IPS DF 4.7 (cell line): ENCODE measurements around the gene OR6N1.

Experiments
- DNase-seq: peaks from one replicate; pipeline ENCODE4 v3.0.0-alpha.2; 2013; ENCODE audit warnings: low spot score; ENCODE audit errors: extremely low read depth

Gene OR6N1, protein sequence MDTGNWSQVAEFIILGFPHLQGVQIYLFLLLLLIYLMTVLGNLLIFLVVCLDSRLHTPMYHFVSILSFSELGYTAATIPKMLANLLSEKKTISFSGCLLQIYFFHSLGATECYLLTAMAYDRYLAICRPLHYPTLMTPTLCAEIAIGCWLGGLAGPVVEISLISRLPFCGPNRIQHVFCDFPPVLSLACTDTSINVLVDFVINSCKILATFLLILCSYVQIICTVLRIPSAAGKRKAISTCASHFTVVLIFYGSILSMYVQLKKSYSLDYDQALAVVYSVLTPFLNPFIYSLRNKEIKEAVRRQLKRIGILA

DNA sequence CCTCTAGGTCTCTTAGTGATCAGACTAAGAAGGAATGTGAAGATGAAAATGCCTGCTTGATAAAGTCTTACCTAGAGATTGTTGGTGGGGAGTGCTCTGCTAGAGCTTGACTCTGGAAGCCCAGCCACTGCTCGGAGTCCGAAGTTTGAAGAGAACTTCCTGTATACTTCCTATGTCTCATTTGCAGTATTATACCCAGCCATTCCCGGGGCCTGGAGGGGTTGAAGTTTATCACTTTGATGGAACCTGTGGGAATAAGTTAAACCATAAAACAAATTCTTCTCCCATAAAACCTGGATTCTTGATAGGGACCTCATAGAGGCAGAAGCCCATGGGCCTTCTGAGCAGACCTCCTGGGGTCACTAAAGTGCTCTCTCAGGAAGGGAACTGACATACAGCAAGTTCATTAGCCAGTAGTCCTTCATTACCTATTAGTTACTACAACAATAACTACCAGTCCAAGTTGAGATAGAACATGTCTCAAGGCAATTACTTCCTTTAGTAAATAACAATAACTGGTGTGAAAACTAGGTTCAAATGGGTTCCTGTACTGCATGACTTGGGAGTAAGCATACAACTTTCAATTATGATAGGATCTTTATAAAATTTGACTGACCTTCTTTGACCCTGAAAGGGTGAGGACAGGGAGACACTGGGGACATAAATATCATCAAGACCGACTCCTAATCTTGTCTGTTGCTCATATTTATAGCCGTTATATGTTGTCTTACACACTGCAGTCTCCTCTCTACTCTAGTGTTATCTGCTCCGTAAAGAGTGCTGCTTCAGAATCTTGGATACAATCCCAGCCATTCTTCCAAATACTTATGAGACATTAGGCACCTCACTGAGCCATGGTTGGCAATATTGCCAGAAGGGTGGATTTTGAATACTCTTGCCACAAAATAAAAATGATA lies at the start of gene OR6N1:
OR6N1 (minus strand) TSS at position 246 of the 917 bp plus-strand sequence. CDS start 5,513 bp downstream, outside the sequence.
- no peak for DNase-seq

DNA sequence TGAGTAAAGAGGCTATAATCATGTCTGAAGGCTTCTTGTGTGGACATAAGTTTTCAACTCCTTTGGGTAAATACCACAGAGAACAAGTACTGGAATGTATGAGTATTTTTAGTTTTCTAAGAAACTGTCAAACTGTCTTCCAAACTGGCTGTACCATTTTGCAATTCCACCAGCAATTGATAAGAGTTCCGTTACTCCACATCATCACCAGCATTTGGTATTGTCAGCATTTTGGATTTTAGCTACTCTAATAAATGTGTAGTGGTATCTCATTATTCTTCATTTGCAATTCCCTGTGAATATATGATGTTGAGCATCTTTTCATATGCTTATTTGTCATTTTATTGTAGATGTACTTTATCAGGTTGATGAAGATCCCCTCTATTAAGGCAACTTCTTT lies 49.7 kb upstream of the OR6N1 start:
- DNase-seq = no peak

DNA sequence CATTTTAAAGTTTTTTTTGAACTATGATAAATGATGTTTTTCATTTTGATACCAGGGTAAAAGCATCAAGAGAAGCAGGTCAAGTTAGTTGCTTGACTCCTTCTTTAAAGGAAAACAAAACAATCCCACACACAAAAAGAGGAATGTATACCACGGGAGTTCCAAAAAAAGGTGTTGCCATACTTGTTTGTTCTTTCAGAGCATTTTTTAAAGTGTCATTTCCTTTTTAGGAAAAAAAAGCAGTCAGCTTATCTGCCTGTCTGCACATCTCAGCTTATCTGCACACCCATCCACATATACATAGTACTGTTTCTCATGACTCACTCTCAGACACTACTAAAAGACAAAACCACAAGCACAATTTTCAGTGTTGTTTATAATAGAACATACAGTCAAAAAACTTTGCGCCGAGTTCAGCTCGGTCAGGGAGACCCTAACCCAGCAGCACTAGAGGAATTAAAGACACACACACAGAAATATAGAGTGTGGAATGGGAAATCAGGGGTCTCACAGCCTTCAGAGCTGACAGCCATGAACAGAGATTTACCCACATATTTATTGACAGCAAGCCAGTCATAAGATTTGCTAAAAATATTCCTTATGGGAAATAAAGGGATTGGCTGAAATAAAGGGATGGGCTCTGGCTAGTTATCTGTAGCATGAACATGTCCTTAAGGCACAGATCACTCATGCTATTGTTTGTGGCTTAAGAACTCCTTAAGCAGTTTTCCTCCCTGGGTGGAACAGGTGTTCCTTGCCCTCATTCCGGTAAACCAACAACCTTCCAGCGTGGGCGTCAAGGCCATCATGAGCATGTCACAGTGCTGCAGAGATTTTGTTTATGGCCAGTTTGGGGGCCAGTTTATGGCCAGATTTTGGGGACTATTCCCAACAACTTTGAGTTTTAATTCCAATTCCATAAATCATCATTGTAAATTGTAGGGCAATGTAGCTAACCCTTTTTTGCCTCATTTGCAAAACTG lies 47.8 kb upstream of the OR6N1 start:
- DNase-seq = no peak

DNA sequence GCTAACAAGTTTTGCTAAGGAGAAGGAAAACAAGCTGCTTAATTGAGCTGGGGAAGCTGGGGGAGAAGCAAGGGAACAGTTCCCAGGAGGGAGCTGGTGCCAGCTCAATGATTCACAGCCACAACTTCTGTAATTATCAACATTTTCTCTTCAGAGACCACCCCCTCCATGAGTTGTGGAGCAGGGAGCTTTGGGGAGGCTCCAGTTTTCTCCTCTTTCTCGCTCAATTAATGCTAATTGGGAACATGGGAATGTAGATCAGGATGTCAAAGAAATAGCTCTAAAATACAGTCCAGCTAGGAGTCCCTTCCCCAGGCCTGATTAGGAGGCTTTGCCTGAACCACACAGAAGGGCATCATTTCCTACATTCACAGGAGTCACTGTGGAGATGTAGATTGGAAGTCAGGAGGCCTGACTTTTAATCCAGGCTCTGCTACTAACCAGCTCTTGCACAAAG lies 47.0 kb upstream of the OR6N1 start:
- no peak for DNase-seq

DNA sequence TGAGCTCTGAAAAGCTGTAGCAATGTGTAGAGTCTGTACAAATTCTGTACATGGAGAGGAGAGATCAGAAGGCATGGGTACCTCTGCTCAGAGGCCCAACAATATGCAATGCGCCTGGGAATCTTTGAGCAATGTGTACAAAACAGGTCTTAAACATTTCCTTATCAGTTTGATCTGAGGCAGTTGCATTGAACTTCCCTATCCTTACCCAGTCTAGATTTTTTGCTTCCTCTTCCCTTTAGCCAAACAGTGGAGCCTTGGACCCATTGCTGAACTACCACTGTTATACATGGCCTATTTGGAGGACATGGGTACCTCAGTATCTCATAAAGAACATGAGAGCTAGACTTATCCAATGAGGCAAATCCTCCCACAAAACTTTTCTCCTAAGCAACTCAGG lies 46.6 kb upstream of the OR6N1 start:
- DNase-seq = no peak

DNA sequence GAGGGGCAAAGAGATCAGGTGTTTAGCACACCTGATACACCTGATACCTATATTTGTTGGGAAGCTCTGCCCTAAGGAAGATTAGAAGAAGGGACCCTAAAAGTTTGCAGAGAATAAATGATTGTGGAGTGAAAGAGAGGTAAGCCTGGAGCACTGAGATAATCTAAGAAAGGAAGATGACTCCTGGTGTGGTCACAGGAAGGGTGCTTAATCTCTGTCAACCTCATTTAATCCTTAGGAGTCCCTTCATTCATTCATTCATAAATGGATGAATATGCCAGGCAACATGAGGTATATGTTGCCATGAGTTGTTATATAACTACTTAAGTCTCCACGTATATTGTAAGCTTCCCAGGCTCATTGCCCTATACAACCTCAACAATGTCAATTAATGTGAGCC lies 43.0 kb upstream of the OR6N1 start:
- DNase-seq = no peak

DNA sequence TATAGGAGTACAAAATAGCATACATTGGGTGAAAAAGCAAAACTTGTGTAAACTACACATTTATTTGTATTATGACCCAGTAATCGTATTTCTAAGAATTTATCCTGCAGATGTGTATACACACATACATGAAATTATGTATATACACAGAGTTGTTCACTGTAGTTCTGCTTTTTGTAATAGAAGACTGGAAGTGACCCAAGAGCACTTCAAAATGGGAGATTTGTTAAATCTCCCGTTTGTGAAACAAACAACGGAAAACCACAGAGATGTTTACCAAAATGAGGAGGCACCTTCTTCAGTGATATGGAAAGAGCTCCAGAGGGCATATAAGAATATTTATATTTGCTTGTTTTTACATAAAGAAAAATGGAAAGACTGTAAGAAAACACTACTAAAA lies 41.2 kb upstream of the OR6N1 start:
- DNase-seq = no peak

DNA sequence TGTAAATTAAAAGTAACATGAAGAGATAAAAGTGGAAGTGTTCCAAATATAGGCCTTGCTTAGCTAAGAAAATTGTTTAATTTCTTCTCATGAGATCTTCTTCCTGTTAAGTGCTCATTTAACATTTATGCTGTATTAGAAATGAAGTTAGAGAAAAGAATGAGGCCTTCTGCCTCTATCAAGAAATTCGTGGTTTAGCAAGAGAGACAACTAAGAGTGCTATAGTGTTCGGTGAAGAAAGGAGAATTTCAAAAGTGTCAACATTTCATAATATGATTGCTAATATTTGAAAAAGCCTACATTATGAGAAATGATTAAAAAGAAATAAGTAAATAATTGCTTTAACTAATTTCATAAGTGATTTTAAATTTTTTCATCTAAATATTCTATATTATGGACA lies 40.3 kb upstream of the OR6N1 start:
- DNase-seq = no peak

DNA sequence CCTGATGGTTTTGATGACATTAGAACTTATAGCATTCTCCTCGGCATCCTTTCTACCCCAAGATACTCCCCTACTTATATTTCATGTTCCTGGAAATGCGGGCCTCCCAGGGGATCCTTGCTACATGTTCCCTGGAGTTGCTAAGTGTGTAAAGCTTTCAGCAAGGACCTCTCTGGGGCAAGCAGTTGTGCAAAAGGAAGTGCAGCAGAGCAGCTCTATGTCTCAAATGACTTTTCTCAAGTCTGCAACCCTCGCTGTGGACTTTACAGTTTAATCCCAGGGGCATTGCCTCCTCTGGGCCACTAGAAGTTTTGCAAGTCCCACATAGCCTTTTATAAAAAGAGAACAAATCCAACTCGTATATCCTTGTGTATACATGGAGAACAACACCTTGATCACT lies 38.3 kb upstream of the OR6N1 start:
- no peak for DNase-seq

DNA sequence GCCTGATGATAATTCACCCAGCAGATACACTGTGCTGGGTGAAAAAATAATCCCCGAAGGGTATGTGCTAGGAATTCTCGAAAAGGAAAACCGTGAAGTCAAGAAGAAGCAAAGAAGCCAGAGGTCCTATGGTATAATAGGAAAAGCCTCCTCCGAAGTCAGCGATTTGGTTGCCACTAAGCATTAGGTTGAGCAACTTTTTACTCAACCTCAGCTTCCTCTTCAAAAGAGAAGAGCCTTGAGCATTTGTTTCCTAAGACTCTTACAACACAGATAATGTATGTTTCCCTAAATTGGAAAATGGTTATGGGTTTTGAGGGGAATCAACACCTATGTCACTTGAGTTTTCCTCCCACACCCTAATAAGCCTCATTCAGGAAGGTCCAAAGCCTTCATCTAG lies 37.9 kb upstream of the OR6N1 start:
- DNase-seq = no peak

DNA sequence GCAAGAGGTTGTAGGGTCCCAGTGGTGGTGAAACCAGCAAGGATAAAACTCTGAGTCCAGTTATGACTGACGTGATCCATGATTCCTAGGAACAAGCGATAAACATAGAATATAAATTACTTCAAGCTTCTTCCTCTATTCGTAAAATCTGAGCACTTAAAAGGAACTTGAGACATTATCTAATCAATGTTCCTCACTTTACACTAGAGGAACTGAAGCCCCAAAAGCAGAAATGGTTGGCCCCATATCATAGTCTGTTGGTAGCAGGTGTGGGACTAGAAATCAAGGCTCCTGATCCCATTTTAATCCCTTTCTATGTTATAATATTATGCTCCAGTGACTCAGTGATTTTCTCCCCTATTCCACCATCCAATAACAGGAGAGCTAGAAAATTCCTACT lies 37.3 kb upstream of the OR6N1 start:
- DNase-seq = no peak

DNA sequence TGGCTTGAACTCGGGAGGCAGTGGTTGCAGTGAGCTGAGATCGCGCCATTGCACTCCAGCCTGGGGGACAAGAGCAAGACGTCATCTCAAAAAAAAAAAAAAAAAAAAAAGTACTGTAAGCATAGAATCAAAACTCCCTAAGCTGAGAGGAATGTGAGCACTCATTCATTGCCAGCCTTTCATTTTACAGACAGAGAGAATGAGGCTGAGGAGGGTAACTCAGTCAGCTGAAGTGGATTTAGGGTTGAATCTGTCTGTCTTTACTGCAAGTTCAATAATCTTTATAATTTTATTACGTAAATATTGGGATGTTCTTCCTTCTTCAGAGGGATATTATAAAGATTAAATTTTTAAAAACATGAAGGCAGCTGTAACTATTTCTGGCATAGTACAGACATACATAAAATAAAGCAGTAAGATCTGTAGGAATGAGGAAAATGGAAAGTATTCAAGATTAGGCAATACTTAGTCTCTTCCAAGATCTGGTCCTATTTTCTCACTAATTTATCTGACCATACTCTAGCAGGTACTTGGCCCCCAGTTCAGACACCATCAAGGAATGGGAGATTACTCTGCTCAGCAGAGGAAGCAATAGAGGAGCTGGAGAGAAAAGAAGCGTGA lies 35.0 kb upstream of the OR6N1 start:
- DNase-seq = no peak

DNA sequence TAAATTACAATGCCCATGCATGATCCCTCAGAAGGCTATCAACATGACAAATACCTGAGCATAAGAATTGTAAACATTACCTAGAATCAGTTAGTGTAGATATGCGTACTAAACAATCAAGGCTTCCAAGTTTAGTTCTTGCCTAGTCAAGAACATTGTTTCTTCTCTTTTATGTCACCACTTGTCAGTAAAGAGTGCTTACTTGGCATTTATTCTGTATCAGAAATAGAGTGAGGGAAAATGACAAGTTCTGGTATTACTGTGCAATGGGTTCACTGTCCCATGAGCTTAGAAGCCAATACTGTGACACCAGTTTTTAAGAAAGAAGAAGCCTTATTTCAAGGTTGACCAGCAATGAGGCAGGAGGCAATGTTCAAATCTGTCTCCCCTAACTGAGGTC lies 31.7 kb upstream of the OR6N1 start:
- DNase-seq = no peak

DNA sequence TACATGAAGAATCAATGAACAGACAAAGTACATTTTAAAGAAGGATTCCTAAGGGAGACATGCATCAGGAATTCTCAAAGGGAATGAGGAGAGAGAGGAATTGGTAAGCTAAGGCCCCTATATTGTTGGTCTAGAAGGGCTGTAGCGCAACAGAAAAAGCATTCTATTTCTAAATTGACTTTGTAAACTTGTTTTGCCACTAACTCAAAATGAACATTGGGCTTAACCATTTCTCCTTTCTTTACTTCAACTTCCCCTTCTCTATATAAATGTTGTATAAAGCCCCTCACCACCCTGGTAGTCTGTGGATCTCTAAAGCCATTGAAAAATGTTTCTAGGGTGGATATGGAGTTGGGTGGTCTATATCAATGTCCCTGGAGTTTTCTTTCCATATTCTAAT lies 29.4 kb upstream of the OR6N1 start:
- no peak for DNase-seq

DNA sequence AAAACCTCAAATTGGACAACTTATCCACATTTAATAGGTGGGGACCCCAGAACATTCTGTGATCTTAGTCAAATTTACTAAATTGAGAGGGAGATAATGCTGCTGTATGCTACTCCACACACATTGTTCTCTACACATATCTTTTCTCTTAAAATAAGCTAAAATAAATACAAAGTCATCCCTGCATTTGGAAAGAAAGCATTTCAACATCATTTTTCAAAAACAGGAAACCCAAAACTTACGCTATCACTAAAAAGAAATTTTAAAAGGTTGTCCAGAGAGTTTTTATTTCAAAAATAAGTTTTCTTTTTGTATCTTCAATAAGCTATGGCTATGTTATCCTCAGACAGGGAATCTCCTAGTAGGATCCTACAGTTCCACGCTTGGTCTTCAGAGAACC lies 28.5 kb upstream of the OR6N1 start:
- no peak for DNase-seq

DNA sequence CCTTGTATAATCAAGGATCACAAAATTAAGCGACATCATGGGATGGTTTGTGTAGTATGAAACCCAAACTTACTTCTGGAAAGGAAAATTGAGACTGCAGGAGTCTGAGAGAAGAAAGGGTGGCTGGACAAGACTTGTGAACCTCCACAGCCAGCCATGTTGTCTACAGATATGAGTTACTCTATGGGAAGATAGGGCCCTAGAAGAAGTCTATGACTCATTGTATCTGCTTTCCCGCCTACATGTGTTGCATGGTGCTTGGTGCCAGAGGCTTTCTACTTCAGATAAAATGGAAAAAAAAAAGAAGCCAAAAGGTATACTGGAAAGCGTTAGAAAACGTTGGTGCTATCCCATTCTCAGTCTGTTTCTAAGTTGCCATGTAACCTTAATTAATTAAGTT lies 27.7 kb upstream of the OR6N1 start:
- DNase-seq = no peak

DNA sequence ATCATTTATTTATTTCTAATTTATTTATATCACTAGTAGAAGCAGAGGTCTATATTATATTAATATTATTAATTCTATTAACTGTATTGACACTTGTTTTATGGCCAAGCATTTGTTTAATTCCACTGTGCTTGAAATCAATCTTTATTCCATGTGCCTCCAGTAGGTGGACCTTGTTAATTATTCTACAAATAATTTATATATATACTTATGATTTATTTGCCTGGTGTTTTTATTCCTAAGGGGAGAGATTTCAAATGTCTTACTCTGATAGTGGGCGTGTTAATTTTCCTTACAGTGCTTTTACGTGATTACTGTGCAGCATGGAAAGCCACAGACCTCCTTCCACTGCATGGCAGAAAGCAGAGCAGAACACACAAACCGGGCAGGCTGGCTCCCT lies 26.5 kb upstream of the OR6N1 start:
- DNase-seq = no peak

DNA sequence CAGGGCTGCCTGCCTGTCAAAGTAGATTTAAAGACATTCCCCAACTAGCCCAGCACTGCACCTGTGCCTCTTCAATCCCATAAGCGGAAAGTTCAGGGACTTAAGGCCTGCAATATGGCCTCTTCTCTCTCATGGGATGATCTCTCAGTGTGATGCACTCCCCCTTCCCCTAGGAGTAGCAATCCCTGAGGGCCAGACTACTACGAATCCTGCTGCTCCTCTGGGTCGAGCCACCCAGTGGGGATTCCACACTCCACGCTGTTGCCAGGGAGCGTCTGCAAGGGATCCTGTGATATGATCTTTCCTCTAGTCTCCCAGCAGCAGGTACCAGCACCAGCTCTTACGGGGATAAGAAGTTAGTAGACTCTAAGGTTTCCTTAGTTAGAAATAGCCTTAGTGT lies 22.3 kb upstream of the OR6N1 start:
- DNase-seq = no peak

DNA sequence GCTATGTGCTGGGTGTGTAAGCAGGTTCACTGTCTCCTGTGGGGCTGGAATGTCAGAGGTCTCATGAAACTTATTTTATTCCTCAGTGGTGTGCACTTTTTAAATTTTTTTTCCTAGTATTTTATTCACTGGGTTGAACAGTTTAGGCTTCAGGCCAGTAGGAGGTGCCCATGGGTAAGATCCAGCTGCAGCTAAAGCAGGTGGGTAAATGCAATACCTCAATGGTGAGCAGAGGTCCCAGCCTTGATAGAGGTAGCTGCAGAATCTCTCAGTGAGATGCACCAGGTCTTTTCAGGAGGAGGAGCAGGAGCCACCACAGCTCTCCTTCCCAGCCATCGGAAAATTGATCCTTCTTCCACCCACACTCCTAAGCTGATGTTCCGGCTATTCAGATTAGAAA lies 21.6 kb upstream of the OR6N1 start:
- no peak for DNase-seq

DNA sequence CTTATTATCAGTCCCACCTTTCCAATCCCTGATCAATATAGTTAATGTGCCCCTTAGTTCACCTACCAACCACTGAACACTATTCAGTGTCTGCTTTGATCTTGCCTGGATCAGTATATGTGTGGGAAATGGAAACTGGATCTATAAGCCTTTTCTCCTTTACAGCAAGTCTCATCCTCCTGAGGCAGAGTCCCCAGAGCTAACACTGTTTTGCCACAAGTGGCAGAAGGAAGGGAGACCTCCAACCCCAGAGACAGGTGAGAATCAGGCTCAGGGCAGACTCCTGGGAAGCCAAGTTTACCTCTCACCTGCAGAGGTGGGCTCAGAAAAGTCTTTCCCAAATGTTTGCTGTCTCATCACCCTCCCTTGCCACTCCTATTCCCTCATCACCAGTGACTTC lies 9.1 kb upstream of the OR6N1 start, which contains the start of gene OR6N2:
OR6N2 (minus strand) TSS at position 101 of the 400 bp plus-strand sequence. CDS start 3,569 bp downstream, outside the sequence.
- DNase-seq = no peak

DNA sequence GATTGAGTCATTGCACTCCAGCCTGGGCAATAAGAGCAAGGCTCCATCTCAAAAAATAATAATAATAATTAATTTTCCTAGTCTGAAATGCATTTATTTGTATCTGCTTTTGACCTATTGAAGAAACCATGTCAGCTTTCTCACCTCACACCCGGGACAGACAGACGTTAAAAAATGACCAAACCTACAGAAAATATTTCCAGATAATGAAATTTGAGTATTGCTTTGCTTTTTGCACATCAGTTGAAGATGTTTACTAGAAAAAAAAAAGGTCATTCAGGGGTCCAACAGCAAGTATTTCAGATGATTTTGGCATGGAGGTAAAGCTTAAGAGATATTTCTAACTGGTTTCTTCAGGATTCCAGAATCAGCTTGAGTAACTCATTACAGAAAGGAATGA lies 17.6 kb downstream of the OR6N1 start, which contains the start of gene OR6K6:
OR6K6 (plus strand) TSS at position 301 of the 400 bp plus-strand sequence. CDS start 168 bp downstream, outside the sequence.
- no peak for DNase-seq
